Common myeloid progenitor, CD34-positive (primary cell): Measurements from ENCODE around the gene NKAIN2.
"Not testable (repeated sequence)": the region's sequence is repeated elsewhere in the genome, so short reads cannot be mapped to it uniquely, and the experiment has no call there.

Experiments used
- CTCF ChIA-PET: fragments of 350-600 bp; sonication (Branson Sonifier 250); formaldehyde crosslinking; loops from one replicate; lab custom pipeline; 2021; ENCODE audit warnings: antibody characterized with exemption; lab: Charles Lee
- POLR2A ChIA-PET: fragments of 350-600 bp; sonication (Branson Sonifier 250); formaldehyde crosslinking; loops from one replicate; lab custom pipeline; 2021; ENCODE audit warnings: antibody characterized with exemption; lab: Charles Lee
- DNase-seq, 3 donors: peaks; one replicate each; pipeline versions ENCODE4 v3.0.0 to v3.0.0-alpha.2; 2013
- H3K27ac ChIP-seq, 2 experiments: 1 replicate in 1 of 2; 2 replicates in 1 of 2; pipeline ENCODE4 v1.7.0; 2013; ENCODE audit warnings: inconsistent platforms in 2 of 2, low read length in 2 of 2, mild to moderate bottlenecking in 2 of 2, low read depth in 1 of 2, moderate library complexity in 1 of 2; ENCODE audit not compliant: severe bottlenecking in 2 of 2, insufficient read depth in 1 of 2, poor library complexity in 1 of 2
- H3K27me3 ChIP-seq, 5 experiments: replicated peaks in 2 of 5; 1 replicate in 3 of 5; 2 replicates in 2 of 5; pipeline versions ENCODE4 v1.6.1 to v1.7.0; 2013; ENCODE audit warnings: low read length in 4 of 5, mild to moderate bottlenecking in 2 of 5, moderate library complexity in 2 of 5, inconsistent platforms in 1 of 5; ENCODE audit not compliant: insufficient read depth in 5 of 5, control insufficient read depth in 4 of 5
- H3K36me3 ChIP-seq, 4 experiments: 1 replicate in 2 of 4; 2 replicates in 2 of 4; pipeline versions ENCODE4 v1.6.1 to v1.7.0; 2013; ENCODE audit warnings: low read length in 3 of 4, control low read depth in 1 of 4, mild to moderate bottlenecking in 1 of 4; ENCODE audit not compliant: control insufficient read depth in 4 of 4, insufficient read depth in 4 of 4
- H3K4me1 ChIP-seq, 4 experiments: 1 replicate in 3 of 4; 2 replicates in 1 of 4; pipeline versions ENCODE4 v1.6.1 to v1.7.1; 2013; ENCODE audit warnings: low read length in 3 of 4, mild to moderate bottlenecking in 3 of 4, control low read depth in 1 of 4, inconsistent platforms in 1 of 4, moderate library complexity in 1 of 4; ENCODE audit not compliant: control insufficient read depth in 4 of 4, insufficient read depth in 4 of 4; ENCODE audit errors: control extremely low read depth in 1 of 4
- H3K4me3 ChIP-seq, 7 experiments: 1 replicate in 4 of 7; 2 replicates in 3 of 7; pipeline versions ENCODE4 v1.5.1 to v1.7.0; 2013; ENCODE audit warnings: mild to moderate bottlenecking in 7 of 7, low read length in 6 of 7, moderate library complexity in 6 of 7, inconsistent platforms in 2 of 7, low read depth in 2 of 7, control low read depth in 1 of 7; ENCODE audit not compliant: insufficient read depth in 4 of 7, control insufficient read depth in 1 of 7; ENCODE audit errors: extremely low read depth in 1 of 7
- H3K9me3 ChIP-seq, 5 experiments: 1 replicate in 4 of 5; 2 replicates in 1 of 5; pipeline versions ENCODE4 v1.6.1 to v1.7.1; 2013; ENCODE audit warnings: low read length in 4 of 5, mild to moderate bottlenecking in 2 of 5, inconsistent platforms in 1 of 5, low read depth in 1 of 5, moderate library complexity in 1 of 5; ENCODE audit not compliant: control insufficient read depth in 4 of 5, insufficient read depth in 2 of 5; ENCODE audit errors: control extremely low read depth in 1 of 5
- WGBS: methylation state at CpG from one replicate; pipeline ENCODE4 v1.1.5; 2013; ENCODE audit not compliant: insufficient coverage; 5-methylcytosine and 5-hydroxymethylcytosine counted together

The NKAIN2 gene

GRCh38 chr6:124324237-124324636 lies 520.6 kb downstream of the NKAIN2 start:
- DNase-seq = no peak
- no peaks in the 10 kb centered on the region for H3K4me1 ChIP-seq
- peaks cover 0 to 3% (median 0%) of the 10 kb centered on the region in 5 experiments for H3K9me3 ChIP-seq
- ChIA-PET CTCF (no interaction called here), POLR2A (no interaction called here)
- no peak overlapping the region for H3K4me3 ChIP-seq
- H3K36me3 ChIP-seq = peaks cover 0 to 2% (median 0%) of the 10 kb centered on the region in 4 experiments
- H3K27me3 ChIP-seq = no peaks in the 10 kb centered on the region
- no peak overlapping the region for H3K27ac ChIP-seq

- no peak for DNase-seq
These were observed 526.5 kb downstream of the NKAIN2 start for GRCh38 chr6:124330197-124330596.

GRCh38 chr6:124334359-124334758 lies 530.7 kb downstream of the NKAIN2 start:
- CTCF ChIA-PET = no interaction called here
- POLR2A ChIA-PET = no interaction called here
- WGBS = 93% methylated on average over 1 of the region's 4 CpGs

More at GRCh38 chr6:124330197-124330596, 526.5 kb downstream of the NKAIN2 start:
- H3K4me1 ChIP-seq = no peaks in the 10 kb centered on the region
- H3K36me3 ChIP-seq = peaks cover 0 to 5% (median under 1%) of the 10 kb centered on the region in 4 experiments
- H3K27me3 ChIP-seq = no peaks in the 10 kb centered on the region
- ChIA-PET POLR2A (no interaction called here), CTCF (no interaction called here)
- H3K9me3 ChIP-seq = no peaks in the 10 kb centered on the region
- no peak overlapping the region for H3K27ac ChIP-seq
- no peak overlapping the region for H3K4me3 ChIP-seq
- 100% methylated on average over 1 of the region's 1 CpG for WGBS

GRCh38 chr6:124339610-124340334 lies 536.1 kb downstream of the NKAIN2 start:
- Histone ChIP-seq H3K4me3 (no peak overlapping the region), H3K36me3 (peaks cover 0 to 2% (median 0%) of the 10 kb centered on the region in 4 experiments), H3K9me3 (no peaks in the 10 kb centered on the region), H3K4me1 (no peaks in the 10 kb centered on the region), H3K27ac (no peak overlapping the region), H3K27me3 (no peaks in the 10 kb centered on the region)
- CTCF ChIA-PET = no interaction called here
- WGBS = 100% methylated on average over 1 of the region's 5 CpGs
- DNase-seq = no peak
- POLR2A ChIA-PET = no interaction called here

More at GRCh38 chr6:124334359-124334758, 530.7 kb downstream of the NKAIN2 start:
- H3K27ac ChIP-seq = no peak overlapping the region
- H3K4me1 ChIP-seq = no peaks in the 10 kb centered on the region
- no peaks in the 10 kb centered on the region for H3K9me3 ChIP-seq
- H3K27me3 ChIP-seq = no peaks in the 10 kb centered on the region
- H3K36me3 ChIP-seq = peaks cover 0 to 5% (median 0%) of the 10 kb centered on the region in 4 experiments
- no peak for DNase-seq
- H3K4me3 ChIP-seq = no peak overlapping the region

GRCh38 chr6:124348339-124348738 lies 544.7 kb downstream of the NKAIN2 start:
- H3K9me3 ChIP-seq, POLR2A ChIA-PET, H3K4me3 ChIP-seq, H3K27ac ChIP-seq, CTCF ChIA-PET, DNase-seq, H3K27me3 ChIP-seq, H3K36me3 ChIP-seq, H3K4me1 ChIP-seq: not testable (repeated sequence)
- 100% methylated on average over 2 of the region's 6 CpGs for WGBS

- POLR2A ChIA-PET = no interaction called here
- DNase-seq = no peak
These were observed 551.5 kb downstream of the NKAIN2 start for GRCh38 chr6:124355146-124355545.

GRCh38 chr6:124356276-124356810 lies 552.7 kb downstream of the NKAIN2 start:
- Histone ChIP-seq H3K27ac (no peak overlapping the region), H3K36me3 (peaks cover 0 to 2% (median 0%) of the 10 kb centered on the region in 4 experiments), H3K4me1 (no peaks in the 10 kb centered on the region), H3K4me3 (no peak overlapping the region), H3K9me3 (no peaks in the 10 kb centered on the region), H3K27me3 (no peaks in the 10 kb centered on the region)
- no peak for DNase-seq
- ChIA-PET CTCF (no interaction called here), POLR2A (no interaction called here)
- 100% methylated on average over 5 of the region's 5 CpGs for WGBS

More at GRCh38 chr6:124355146-124355545, 551.5 kb downstream of the NKAIN2 start:
- Histone ChIP-seq H3K36me3 (peaks cover 0 to 2% (median 0%) of the 10 kb centered on the region in 4 experiments), H3K4me1 (no peaks in the 10 kb centered on the region), H3K4me3 (no peak overlapping the region), H3K9me3 (no peaks in the 10 kb centered on the region), H3K27me3 (no peaks in the 10 kb centered on the region), H3K27ac (no peak overlapping the region)
- 90% methylated on average over 2 of the region's 4 CpGs for WGBS
- CTCF ChIA-PET = no interaction called here
